ENCODE data around the gene ENTPD5.
A peak's percentile ranks its signal among the peaks of the same experiment; 100 is the strongest.

Gene ENTPD5

DNA sequence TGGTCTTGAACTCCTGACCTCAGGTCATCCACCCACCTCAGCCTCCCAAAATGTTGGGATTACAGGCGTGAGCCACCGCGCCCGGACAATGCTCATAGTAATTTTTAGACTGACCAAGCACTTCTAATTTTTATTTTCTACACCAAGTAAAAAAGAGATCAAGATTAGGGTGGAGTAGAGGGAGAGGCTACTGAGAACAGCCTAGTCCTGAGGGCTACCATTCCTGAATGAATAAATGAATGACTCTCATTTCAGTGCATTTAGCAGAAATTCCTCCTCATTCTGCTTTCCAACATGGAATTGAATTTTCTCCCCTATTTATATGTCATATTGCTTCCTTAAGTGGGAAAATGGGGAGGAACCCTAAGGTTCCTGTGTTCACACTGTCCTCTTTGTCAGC, 26.4 kb upstream of the ENTPD5 start:
- Histone ChIP-seq H4K8ac (ENCODE audit: low read depth, low read length) (no peak overlapping the region), H2AFZ (ENCODE audit: low read length) (no peak overlapping the region), H3K27ac (replicated peaks; ENCODE audit: low read length) (no peak overlapping the region), H3K18ac (ENCODE audit: low read length) (no peak overlapping the region), H3K9me3 (replicated peaks in 1 of 2; ENCODE audit: control insufficient read depth in 2 of 2, insufficient read depth in 1 of 2, low read depth in 1 of 2, low read length in 2 of 2) (no peaks in the 10 kb centered on the region), H2AK5ac (ENCODE audit: low read depth, low read length) (no peak overlapping the region), H3K79me1 (ENCODE audit: low read depth, low read length) (no peaks in the 10 kb centered on the region), H2BK15ac (ENCODE audit: low read length) (no peak overlapping the region), H3K4me2 (ENCODE audit: insufficient read depth, low read length, poor library complexity, severe bottlenecking) (no peak overlapping the region), H3K4me1 (ENCODE audit: control insufficient read depth in 2 of 2, insufficient read depth in 1 of 2, low read depth in 1 of 2, low read length in 2 of 2) (no peaks in the 10 kb centered on the region), H3K4ac (ENCODE audit: low read length) (no peak overlapping the region), H3K4me3 (ENCODE audit: low read length in 2 of 2) (no peak overlapping the region), H2BK5ac (ENCODE audit: low read length) (no peak overlapping the region), H3K23ac (ENCODE audit: low read depth, low read length, poor library complexity) (no peak overlapping the region), H3K14ac (ENCODE audit: low read length) (no peak overlapping the region), H3K36me3 (replicated peaks in 1 of 2; ENCODE audit: control insufficient read depth in 2 of 2, insufficient read depth in 2 of 2, low read length in 2 of 2) (no peaks in the 10 kb centered on the region), H2BK120ac (ENCODE audit: low read depth, low read length) (no peak overlapping the region), H3K27me3 (ENCODE audit: control insufficient read depth in 3 of 3, insufficient read depth in 3 of 3, low read depth in 1 of 3, low read length in 3 of 3) (no peaks in the 10 kb centered on the region), H2BK12ac (ENCODE audit: low read length) (no peak overlapping the region), H3K9ac (ENCODE audit: low read depth, low read length, poor library complexity) (no peak overlapping the region), H4K91ac (ENCODE audit: low read depth, low read length, poor library complexity) (no peak overlapping the region)
- no CpG with 5 or more reads among the region's 4 CpGs for WGBS, 2 donors (ENCODE audit: extremely low coverage in 2 of 2, insufficient read length in 2 of 2, insufficient replicate concordance in 1 of 2)
- no peak for DNase-seq (ENCODE audit: low spot score)

DNA sequence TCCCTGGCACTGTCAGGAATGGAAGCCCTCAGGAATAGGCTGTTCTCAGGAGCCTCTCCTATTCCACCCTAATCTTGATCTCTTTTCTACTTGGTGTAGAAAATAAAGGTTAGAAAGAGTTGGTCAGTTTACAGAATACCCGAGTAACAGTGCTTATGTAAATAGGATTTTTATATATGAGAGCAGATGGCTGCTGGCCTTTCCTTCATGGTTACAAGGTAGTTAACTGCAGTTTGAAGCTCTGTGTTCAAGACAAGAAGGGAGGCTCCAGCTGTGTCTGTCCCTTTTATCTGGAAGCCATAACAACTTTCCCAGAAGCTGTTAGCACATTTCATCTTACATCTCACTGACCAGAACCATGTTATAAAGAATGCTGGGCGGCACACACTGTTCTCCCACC, 23.2 kb upstream of the ENTPD5 start:
- H2BK15ac ChIP-seq (ENCODE audit: low read length): no peak overlapping the region
- no peaks in the 10 kb centered on the region for H3K9me3 ChIP-seq (replicated peaks in 1 of 2; ENCODE audit: control insufficient read depth in 2 of 2, insufficient read depth in 1 of 2, low read depth in 1 of 2, low read length in 2 of 2)
- H4K91ac ChIP-seq (ENCODE audit: low read depth, low read length, poor library complexity): no peak overlapping the region
- no peak overlapping the region for H2BK5ac ChIP-seq (ENCODE audit: low read length)
- no peak overlapping the region for H3K9ac ChIP-seq (ENCODE audit: low read depth, low read length, poor library complexity)
- no peak for DNase-seq (ENCODE audit: low spot score)
- H3K23ac ChIP-seq (ENCODE audit: low read depth, low read length, poor library complexity): no peak overlapping the region
- H2AFZ ChIP-seq (ENCODE audit: low read length): no peak overlapping the region
- H2BK12ac ChIP-seq (ENCODE audit: low read length): no peak overlapping the region
- no peaks in the 10 kb centered on the region for H3K36me3 ChIP-seq (replicated peaks in 1 of 2; ENCODE audit: control insufficient read depth in 2 of 2, insufficient read depth in 2 of 2, low read length in 2 of 2)
- no peak overlapping the region for H3K18ac ChIP-seq (ENCODE audit: low read length)
- no peak overlapping the region for H2AK5ac ChIP-seq (ENCODE audit: low read depth, low read length)
- no peak overlapping the region for H3K27ac ChIP-seq (replicated peaks; ENCODE audit: low read length)
- H2BK120ac ChIP-seq (ENCODE audit: low read depth, low read length): no peak overlapping the region
- no peaks in the 10 kb centered on the region for H3K4me1 ChIP-seq (ENCODE audit: control insufficient read depth in 2 of 2, insufficient read depth in 1 of 2, low read depth in 1 of 2, low read length in 2 of 2)
- WGBS, 2 donors (ENCODE audit: extremely low coverage in 2 of 2, insufficient read length in 2 of 2, insufficient replicate concordance in 1 of 2): no CpG with 5 or more reads among the region's 2 CpGs
- no peaks in the 10 kb centered on the region for H3K27me3 ChIP-seq (ENCODE audit: control insufficient read depth in 3 of 3, insufficient read depth in 3 of 3, low read depth in 1 of 3, low read length in 3 of 3)
- no peak overlapping the region for H3K4me2 ChIP-seq (ENCODE audit: insufficient read depth, low read length, poor library complexity, severe bottlenecking)
- no peak overlapping the region for H3K4ac ChIP-seq (ENCODE audit: low read length)
- no peak overlapping the region for H3K4me3 ChIP-seq (ENCODE audit: low read length in 2 of 2)
- H4K8ac ChIP-seq (ENCODE audit: low read depth, low read length): no peak overlapping the region
- no peaks in the 10 kb centered on the region for H3K79me1 ChIP-seq (ENCODE audit: low read depth, low read length)
- H3K14ac ChIP-seq (ENCODE audit: low read length): no peak overlapping the region

DNA sequence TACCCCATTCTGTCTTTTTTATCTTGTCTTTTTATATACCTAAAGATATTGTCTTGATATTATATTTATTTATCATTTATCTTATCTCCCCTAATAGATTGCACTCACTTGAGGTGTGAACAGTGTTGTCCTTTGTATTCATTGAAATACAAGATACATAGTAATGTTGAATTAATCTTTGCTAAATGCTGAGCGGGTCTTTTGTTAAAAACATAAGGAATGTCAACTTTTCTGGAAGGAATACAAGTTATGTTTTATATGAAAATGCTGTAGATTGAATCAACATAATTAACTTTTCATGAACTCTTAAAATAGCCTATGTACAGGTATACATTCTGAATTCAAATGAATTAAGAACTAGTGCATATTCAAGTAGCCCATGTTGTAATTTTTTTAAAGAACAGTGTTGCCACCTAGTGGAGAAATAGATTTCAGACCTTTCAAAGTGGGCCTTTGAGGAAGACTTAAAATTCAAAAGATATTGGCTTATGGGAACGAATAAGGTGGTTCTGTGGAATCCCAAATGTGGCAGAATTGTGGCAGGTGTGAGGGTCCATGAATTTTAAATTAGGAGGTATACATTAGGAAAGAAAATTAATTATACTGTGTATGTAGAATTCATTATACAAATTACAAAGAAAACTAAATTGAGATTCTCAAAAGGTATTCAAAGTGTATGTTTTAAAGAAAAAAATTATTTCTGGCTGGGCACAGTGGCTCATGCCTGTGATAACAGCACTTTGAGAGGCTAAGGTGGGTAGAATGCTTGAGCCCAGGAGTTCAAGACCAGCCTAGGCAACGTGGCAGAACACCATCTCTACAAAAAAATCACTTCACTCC, 19.2 kb upstream of the ENTPD5 start:
- Histone ChIP-seq H3K18ac (ENCODE audit: low read length) (no peak overlapping the region), H2BK120ac (ENCODE audit: low read depth, low read length) (no peak overlapping the region), H4K8ac (ENCODE audit: low read depth, low read length) (no peak overlapping the region), H3K36me3 (replicated peaks in 1 of 2; ENCODE audit: control insufficient read depth in 2 of 2, insufficient read depth in 2 of 2, low read length in 2 of 2) (no peaks in the 10 kb centered on the region), H3K4ac (ENCODE audit: low read length) (no peak overlapping the region), H3K23ac (ENCODE audit: low read depth, low read length, poor library complexity) (no peak overlapping the region), H3K79me1 (ENCODE audit: low read depth, low read length) (no peaks in the 10 kb centered on the region), H3K4me2 (ENCODE audit: insufficient read depth, low read length, poor library complexity, severe bottlenecking) (no peak overlapping the region), H2BK5ac (ENCODE audit: low read length) (no peak overlapping the region), H3K27me3 (ENCODE audit: control insufficient read depth in 3 of 3, insufficient read depth in 3 of 3, low read depth in 1 of 3, low read length in 3 of 3) (no peaks in the 10 kb centered on the region), H2AFZ (ENCODE audit: low read length) (no peak overlapping the region), H4K91ac (ENCODE audit: low read depth, low read length, poor library complexity) (no peak overlapping the region), H3K9me3 (replicated peaks in 1 of 2; ENCODE audit: control insufficient read depth in 2 of 2, insufficient read depth in 1 of 2, low read depth in 1 of 2, low read length in 2 of 2) (no peaks in the 10 kb centered on the region), H2BK15ac (ENCODE audit: low read length) (no peak overlapping the region), H3K4me1 (ENCODE audit: control insufficient read depth in 2 of 2, insufficient read depth in 1 of 2, low read depth in 1 of 2, low read length in 2 of 2) (no peaks in the 10 kb centered on the region), H3K9ac (ENCODE audit: low read depth, low read length, poor library complexity) (no peak overlapping the region), H3K14ac (ENCODE audit: low read length) (no peak overlapping the region), H3K27ac (replicated peaks; ENCODE audit: low read length) (no peak overlapping the region), H2BK12ac (ENCODE audit: low read length) (no peak overlapping the region), H2AK5ac (ENCODE audit: low read depth, low read length) (no peak overlapping the region), H3K4me3 (ENCODE audit: low read length in 2 of 2) (no peak overlapping the region)
- no CpG with 5 or more reads among the region's 3 CpGs for WGBS, 2 donors (ENCODE audit: extremely low coverage in 2 of 2, insufficient read length in 2 of 2, insufficient replicate concordance in 1 of 2)
- peak; percentile 31 for DNase-seq (ENCODE audit: low spot score)

DNA sequence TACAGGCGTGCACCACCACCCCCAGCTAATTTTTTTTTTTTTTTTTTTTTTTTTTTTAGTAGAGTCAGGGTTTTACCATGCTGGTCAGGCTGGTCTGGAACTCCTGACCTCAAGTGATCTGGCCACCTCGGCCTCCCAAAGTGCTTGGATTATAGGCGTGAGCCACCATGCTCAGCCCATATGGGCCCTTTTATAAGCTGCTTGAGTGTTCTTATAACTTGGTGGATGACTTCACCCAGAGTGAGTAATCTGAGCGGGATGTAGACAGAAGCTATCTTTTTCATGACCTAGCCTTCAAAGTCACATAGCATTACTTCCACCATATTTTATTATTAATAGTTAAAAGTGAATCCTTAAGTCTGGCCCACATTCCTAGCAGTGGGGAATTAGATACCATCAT, 16.5 kb upstream of the ENTPD5 start:
- no peak overlapping the region for H3K4me3 ChIP-seq (ENCODE audit: low read length in 2 of 2)
- no peaks in the 10 kb centered on the region for H3K79me1 ChIP-seq (ENCODE audit: low read depth, low read length)
- no peaks in the 10 kb centered on the region for H3K4me1 ChIP-seq (ENCODE audit: control insufficient read depth in 2 of 2, insufficient read depth in 1 of 2, low read depth in 1 of 2, low read length in 2 of 2)
- H3K4me2 ChIP-seq (ENCODE audit: insufficient read depth, low read length, poor library complexity, severe bottlenecking): no peak overlapping the region
- no peak overlapping the region for H2AK5ac ChIP-seq (ENCODE audit: low read depth, low read length)
- no peak overlapping the region for H2BK15ac ChIP-seq (ENCODE audit: low read length)
- no peaks in the 10 kb centered on the region for H3K27me3 ChIP-seq (ENCODE audit: control insufficient read depth in 3 of 3, insufficient read depth in 3 of 3, low read depth in 1 of 3, low read length in 3 of 3)
- no peak overlapping the region for H2AFZ ChIP-seq (ENCODE audit: low read length)
- H2BK5ac ChIP-seq (ENCODE audit: low read length): no peak overlapping the region
- H3K9me3 ChIP-seq (replicated peaks in 1 of 2; ENCODE audit: control insufficient read depth in 2 of 2, insufficient read depth in 1 of 2, low read depth in 1 of 2, low read length in 2 of 2): no peaks in the 10 kb centered on the region
- H3K27ac ChIP-seq (replicated peaks; ENCODE audit: low read length): no peak overlapping the region
- H3K36me3 ChIP-seq (replicated peaks in 1 of 2; ENCODE audit: control insufficient read depth in 2 of 2, insufficient read depth in 2 of 2, low read length in 2 of 2): no peaks in the 10 kb centered on the region
- no CpG with 5 or more reads among the region's 4 CpGs for WGBS, 2 donors (ENCODE audit: extremely low coverage in 2 of 2, insufficient read length in 2 of 2, insufficient replicate concordance in 1 of 2)
- H3K4ac ChIP-seq (ENCODE audit: low read length): no peak overlapping the region
- DNase-seq (ENCODE audit: low spot score): no peak
- H4K91ac ChIP-seq (ENCODE audit: low read depth, low read length, poor library complexity): no peak overlapping the region
- no peak overlapping the region for H3K14ac ChIP-seq (ENCODE audit: low read length)
- no peak overlapping the region for H3K18ac ChIP-seq (ENCODE audit: low read length)
- H3K23ac ChIP-seq (ENCODE audit: low read depth, low read length, poor library complexity): no peak overlapping the region
- no peak overlapping the region for H2BK120ac ChIP-seq (ENCODE audit: low read depth, low read length)
- H4K8ac ChIP-seq (ENCODE audit: low read depth, low read length): no peak overlapping the region
- H3K9ac ChIP-seq (ENCODE audit: low read depth, low read length, poor library complexity): no peak overlapping the region
- H2BK12ac ChIP-seq (ENCODE audit: low read length): no peak overlapping the region
